GM10847 (cell line): ENCODE data around the gene ALB.

Source experiments
- POLR2A ChIP-seq: IDR thresholded peaks from 2 replicates; pipeline ENCODE4 v1.6.1; 2011; ENCODE audit not compliant: insufficient read length; ENCODE audit errors: extremely low read depth

Gene ALB

GRCh38 chr4:73404042-73404441 lies at the start of gene ALB:
Gene ALB, plus strand, starts transcription at chr4:73404287. Its CDS starts 41 bp downstream, at chr4:73404328.
- no peak for TF ChIP-seq POLR2A

- TF ChIP-seq POLR2A, result no peak
Measured at GRCh38 chr4:73375328-73375741, 28.8 kb upstream of the ALB start.

GRCh38 chr4:73376251-73376650 lies 27.8 kb upstream of the ALB start:
- TF ChIP-seq POLR2A, result no peak

GRCh38 chr4:73376976-73377375 lies 27.1 kb upstream of the ALB start:
- no peak for TF ChIP-seq POLR2A

GRCh38 chr4:73378887-73379286 lies 25.2 kb upstream of the ALB start:
- no peak for TF ChIP-seq POLR2A

- TF ChIP-seq POLR2A, result no peak
Measured at GRCh38 chr4:73379946-73380345, 24.1 kb upstream of the ALB start.

- no peak for TF ChIP-seq POLR2A
Measured at GRCh38 chr4:73381214-73381613, 22.9 kb upstream of the ALB start.

GRCh38 chr4:73383452-73383851 lies 20.6 kb upstream of the ALB start:
- no peak for TF ChIP-seq POLR2A

GRCh38 chr4:73387552-73387951 lies 16.5 kb upstream of the ALB start:
- TF ChIP-seq POLR2A, result no peak

- TF ChIP-seq POLR2A, result no peak
Measured at GRCh38 chr4:73388887-73389286, 15.2 kb upstream of the ALB start.

GRCh38 chr4:73391774-73392173 lies 12.3 kb upstream of the ALB start:
- no peak for TF ChIP-seq POLR2A

- TF ChIP-seq POLR2A, result no peak
Measured at GRCh38 chr4:73392936-73393335, 11.2 kb upstream of the ALB start.

- no peak for TF ChIP-seq POLR2A
Measured at GRCh38 chr4:73396304-73396703, 7.8 kb upstream of the ALB start.

- TF ChIP-seq POLR2A, result no peak
Measured at GRCh38 chr4:73396993-73397972, 6.8 kb upstream of the ALB start.

- TF ChIP-seq POLR2A, result no peak
Measured at GRCh38 chr4:73401412-73401811, 2.7 kb upstream of the ALB start.

GRCh38 chr4:73404457-73404856 lies 370 bp downstream of the ALB start:
- no peak for TF ChIP-seq POLR2A

- TF ChIP-seq POLR2A, result no peak
Measured at GRCh38 chr4:73405138-73405537, 1.1 kb downstream of the ALB start.
